ENCODE results near the gene NDUFS7. TPM values are rescaled to one million over a fixed set of nuclear protein-coding genes. Genes with fewer than 3 reads are reported as not detected.
A peak's percentile ranks its signal among the peaks of the same experiment; 100 is the strongest.

The NDUFS7 gene
- total RNA-seq, 2 donors from 2014 or later: 96.5 to 107 TPM

DNA sequence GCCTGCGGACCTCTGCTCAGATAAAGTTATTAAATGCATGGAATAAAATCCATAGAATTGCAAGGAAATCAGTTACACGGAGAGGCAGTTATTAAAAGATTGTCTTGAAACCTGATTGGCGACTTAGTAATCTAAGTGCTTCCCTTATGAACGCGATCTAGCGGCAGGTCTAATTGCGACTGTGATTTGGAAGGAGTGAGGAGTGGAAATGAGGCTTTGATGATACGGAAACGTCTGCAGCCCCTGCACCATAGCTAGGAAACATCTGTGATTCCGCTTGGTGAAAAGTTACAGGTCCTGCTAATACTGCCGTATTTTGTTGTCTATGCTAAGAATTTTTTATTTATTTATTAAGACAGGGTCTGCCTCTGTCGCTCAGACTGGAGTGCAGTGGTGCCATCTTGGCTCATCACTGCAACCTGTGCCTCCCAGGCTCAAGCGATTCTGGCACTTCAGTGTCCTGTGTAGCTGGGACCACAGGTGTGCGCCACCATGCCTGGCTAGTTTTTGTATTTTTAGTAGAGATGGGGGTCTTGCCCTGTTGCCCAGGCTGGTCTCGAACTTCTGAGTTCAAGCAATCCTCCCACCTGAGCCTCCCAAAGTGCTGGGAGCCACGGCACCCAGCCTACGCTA, 887 bp downstream of the NDUFS7 start:
- Mint-ChIP-seq H3K4me3 (peak overlapping the region; percentile 88 to 95), H3K36me3 (ENCODE audit: insufficient read depth in 2 of 2) (peaks cover 0 to 8% of the 10 kb centered on the region in 2 donors)

DNA sequence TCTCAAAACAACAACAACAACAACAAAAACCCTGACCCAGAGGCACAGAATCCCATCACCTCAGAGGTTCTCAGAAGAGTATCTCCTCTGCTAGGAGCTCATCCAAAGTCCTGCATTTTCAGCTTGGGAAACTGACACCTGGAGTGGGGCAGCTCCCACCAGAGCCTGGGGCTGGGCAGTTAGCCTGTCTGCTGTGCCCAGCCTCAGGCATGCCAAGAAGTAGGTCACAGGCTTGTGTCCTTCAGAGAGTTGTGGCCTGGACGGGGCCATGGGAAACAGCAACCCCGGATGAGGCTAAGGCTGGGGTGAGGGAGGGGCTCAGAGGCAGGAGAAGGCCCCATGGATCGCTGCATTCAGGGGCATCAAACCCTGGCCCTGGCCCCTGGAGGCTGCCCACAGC, 2.1 kb downstream of the NDUFS7 start:
- Mint-ChIP-seq H3K27ac (no peak overlapping the region), H3K36me3 (ENCODE audit: insufficient read depth in 2 of 2) (peaks cover 0 to 8% of the 10 kb centered on the region in 2 donors), H3K4me3 (no peak overlapping the region), H3K27me3 (ENCODE audit: low read depth) (no peaks in the 10 kb centered on the region), H3K4me1 (ENCODE audit: low read depth) (peaks cover 26% of the 10 kb centered on the region), H3K9me3 (peaks cover 0 to 2% of the 10 kb centered on the region in 2 donors)
- ATAC-seq (replicated peaks in 1 of 2) (no peak), DNase-seq (no peak)

More for the DNA sequence above, 887 bp downstream of the NDUFS7 start:
- Mint-ChIP-seq H3K4me1 (ENCODE audit: low read depth) (peaks cover 26% of the 10 kb centered on the region), H3K27ac (peak overlapping the region; percentile 35), H3K27me3 (ENCODE audit: low read depth) (no peaks in the 10 kb centered on the region), H3K9me3 (peaks cover 0 to 2% of the 10 kb centered on the region in 2 donors)
- ATAC-seq (replicated peaks in 1 of 2): no peak
- no peak for DNase-seq

DNA sequence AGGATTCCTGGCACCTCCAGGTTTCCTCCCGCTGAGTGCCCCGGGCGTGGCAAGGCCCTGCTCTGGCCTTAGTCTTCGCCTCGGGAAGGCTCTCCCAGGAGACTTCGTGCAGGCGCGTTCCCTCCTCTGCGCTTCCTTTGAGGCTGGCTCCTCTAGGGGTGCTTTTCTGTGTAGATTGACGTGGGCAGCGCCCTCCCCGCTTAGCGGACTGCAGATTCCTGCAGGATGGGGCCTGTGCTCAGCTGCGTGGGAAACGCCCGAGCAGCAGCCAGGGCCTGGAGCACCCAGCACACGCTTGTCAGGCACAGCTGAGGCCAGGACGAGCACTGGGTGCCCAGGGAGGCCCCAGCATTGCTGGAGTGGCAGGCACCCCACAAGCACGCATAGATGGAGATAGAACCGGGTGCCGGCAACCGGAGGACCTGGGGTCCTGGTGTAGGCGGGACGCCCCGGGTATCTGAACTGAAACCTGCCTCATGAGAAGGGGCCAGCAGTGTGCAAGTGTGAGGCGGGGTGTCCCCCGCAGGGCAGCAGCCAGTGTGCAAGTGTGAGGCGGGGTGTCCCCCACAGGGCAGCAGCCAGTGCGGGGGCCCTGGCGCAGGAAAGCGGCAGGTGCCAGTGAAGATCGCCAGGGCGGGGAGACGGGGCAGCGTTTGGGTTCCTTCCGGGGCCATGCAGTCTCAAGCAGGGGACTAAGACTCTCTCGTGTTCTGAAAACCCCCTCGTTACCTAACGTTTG, 3.4 kb downstream of the NDUFS7 start:
- Mint-ChIP-seq H3K4me1 (ENCODE audit: low read depth) (peaks cover 26% of the 10 kb centered on the region), H3K27ac (no peak overlapping the region), H3K9me3 (peaks cover 0 to 2% of the 10 kb centered on the region in 2 donors), H3K36me3 (ENCODE audit: insufficient read depth in 2 of 2) (peaks cover 4 to 9% of the 10 kb centered on the region in 2 donors), H3K27me3 (ENCODE audit: low read depth) (no peaks in the 10 kb centered on the region), H3K4me3 (peak overlapping the region in 1 of 2 donors; percentile 24)
- DNase-seq (no peak), ATAC-seq (replicated peaks in 1 of 2) (no peak)

DNA sequence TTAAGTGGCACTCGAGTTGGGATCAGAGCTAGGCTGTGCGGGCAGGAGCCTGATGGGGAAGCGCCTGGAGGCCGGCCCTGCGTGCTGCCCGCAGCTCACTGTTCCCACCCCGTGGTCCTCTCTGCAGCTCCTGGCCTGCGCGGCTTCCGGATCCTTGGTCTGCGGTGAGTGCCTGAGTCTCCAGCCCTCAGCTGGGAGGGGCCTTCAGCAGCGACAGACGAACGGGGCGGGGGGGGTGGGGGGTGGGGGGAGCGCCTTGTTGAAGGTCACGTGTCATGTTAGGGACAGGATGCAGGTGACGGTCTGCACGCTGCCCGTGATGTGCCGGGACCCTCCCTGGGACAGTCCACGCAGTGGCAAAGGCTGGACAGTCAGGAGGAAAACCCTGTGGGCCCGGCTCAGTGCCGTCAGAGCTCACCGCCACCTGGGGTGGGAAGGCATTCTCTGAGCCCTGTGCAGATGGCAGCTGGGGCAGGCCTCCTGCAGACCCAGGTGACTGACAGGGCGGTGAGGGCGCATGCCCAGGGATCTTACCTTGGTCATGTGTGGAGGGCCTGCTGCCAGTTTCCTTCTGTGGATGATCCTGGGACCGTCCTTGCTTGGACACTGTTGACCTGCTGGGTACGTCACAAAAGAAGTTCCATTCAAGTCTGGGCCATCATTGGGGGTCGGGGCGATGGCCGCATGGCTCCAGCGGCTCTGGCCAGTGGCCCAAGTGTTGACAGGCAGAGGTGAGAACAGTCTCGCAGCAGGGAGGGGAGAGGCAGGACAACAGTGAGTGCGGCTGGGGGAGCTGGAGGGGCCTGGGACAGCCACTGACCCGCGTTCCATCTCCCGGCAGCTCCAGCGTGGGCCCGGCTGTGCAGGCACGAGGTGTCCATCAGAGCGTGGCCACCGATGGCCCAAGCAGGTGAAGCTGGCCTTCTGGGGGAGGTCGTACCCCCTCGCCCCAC, 4.3 kb downstream of the NDUFS7 start:
- Mint-ChIP-seq H3K4me1 (ENCODE audit: low read depth) (peaks cover 23% of the 10 kb centered on the region), H3K36me3 (ENCODE audit: insufficient read depth in 2 of 2) (peaks cover 4 to 9% of the 10 kb centered on the region in 2 donors), H3K27me3 (ENCODE audit: low read depth) (no peaks in the 10 kb centered on the region), H3K9me3 (peaks cover 0 to 2% of the 10 kb centered on the region in 2 donors), H3K4me3 (peak overlapping the region in 1 of 2 donors; percentile 20), H3K27ac (no peak overlapping the region)
- DNase-seq: no peak
- no peak for ATAC-seq (replicated peaks in 1 of 2)

DNA sequence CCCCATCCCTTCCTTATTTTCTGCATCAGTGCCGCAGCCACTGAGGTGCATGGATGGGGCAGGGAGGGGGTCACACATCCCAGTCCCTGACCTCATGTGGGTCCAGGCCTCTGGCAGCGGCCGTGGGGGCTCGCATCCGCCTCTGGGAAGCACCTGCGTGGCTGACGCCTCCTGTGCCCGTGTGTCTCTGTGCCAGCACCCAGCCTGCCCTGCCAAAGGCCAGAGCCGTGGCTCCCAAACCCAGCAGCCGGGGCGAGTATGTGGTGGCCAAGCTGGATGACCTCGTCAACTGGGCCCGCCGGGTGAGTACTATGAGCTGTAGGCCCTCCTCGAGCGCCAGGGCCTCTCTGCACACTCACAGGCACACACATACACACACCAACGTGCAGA, 4.9 kb downstream of the NDUFS7 start:
- H3K27me3 Mint-ChIP-seq (ENCODE audit: low read depth): no peaks in the 10 kb centered on the region
- no peak for ATAC-seq (replicated peaks in 1 of 2)
- H3K27ac Mint-ChIP-seq: no peak overlapping the region

DNA sequence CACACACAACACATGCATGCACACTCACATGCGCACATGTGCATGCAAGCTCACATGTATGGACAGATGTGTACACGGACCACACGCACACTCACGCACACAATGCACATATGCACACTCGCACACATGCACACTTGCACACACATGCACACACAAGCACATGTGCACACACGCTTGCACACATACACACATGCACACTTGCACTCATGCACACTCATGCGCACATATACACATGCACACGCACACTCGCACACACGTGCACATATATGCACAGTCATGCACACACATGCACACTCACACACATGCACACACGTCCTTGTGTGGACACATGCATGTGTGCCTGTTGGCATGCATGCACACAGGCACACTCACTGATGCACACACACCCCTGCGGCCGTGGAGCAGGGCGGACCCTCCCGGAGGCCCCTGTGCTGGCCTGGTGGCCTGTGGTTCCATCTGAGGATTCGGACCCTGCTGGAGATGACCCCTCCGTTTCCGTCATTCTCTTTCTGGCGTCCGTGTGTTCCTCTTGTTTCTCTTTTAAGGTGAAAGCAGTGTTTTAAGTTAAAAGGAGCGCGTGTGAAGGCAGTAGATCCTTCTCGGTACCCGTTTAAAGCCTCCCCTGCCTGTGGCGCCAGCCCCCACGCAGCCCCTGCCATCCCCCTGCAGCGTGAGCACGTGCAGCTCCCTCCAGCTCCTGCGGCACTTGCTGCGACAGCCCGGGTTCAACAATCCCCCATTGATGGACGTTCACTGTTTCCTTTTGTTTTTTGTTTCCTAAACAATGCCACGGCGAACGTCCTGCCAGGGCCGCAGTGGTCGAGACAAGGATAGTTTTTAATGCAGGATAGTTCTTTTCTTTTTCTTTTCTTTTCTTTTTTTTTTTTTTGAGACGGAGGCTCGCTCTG, 5.6 kb downstream of the NDUFS7 start:
- H3K36me3 Mint-ChIP-seq (ENCODE audit: insufficient read depth in 2 of 2): peaks cover 4 to 6% of the 10 kb centered on the region in 2 donors
- H3K4me3 Mint-ChIP-seq: no peak overlapping the region
- no peak for DNase-seq
- ATAC-seq (replicated peaks in 1 of 2): no peak
- no peaks in the 10 kb centered on the region for H3K9me3 Mint-ChIP-seq
- H3K4me1 Mint-ChIP-seq (ENCODE audit: low read depth): peaks cover 16% of the 10 kb centered on the region
- no peaks in the 10 kb centered on the region for H3K27me3 Mint-ChIP-seq (ENCODE audit: low read depth)
- H3K27ac Mint-ChIP-seq: no peak overlapping the region

More for the DNA sequence above, 4.9 kb downstream of the NDUFS7 start:
- no peaks in the 10 kb centered on the region for H3K9me3 Mint-ChIP-seq
- no peak overlapping the region for H3K4me3 Mint-ChIP-seq
- H3K36me3 Mint-ChIP-seq (ENCODE audit: insufficient read depth in 2 of 2): peaks cover 4 to 6% of the 10 kb centered on the region in 2 donors
- peaks cover 17% of the 10 kb centered on the region for H3K4me1 Mint-ChIP-seq (ENCODE audit: low read depth)
- no peak for DNase-seq

DNA sequence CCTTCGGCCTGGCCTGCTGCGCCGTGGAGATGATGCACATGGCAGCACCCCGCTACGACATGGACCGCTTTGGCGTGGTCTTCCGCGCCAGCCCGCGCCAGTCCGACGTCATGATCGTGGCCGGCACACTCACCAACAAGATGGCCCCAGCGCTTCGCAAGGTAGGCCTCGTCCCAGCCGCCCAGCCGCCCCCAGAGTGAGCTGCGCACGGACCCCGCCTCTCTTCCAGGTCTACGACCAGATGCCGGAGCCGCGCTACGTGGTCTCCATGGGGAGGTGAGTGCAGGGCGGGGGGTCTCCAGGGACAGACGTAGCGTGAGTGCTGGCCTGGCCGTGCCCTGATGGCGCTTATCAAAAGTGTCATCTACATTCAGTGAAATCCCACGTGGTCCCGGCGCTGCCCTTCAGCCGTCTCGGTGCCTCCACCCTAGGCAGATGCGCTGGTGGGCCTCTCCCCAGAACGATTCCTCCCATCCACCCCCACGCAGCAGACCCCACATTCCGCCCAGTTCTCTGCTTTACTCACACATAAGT, 7.2 kb downstream of the NDUFS7 start:
- H3K36me3 Mint-ChIP-seq (ENCODE audit: insufficient read depth in 2 of 2): peaks cover 4 to 6% of the 10 kb centered on the region in 2 donors
- DNase-seq: no peak
- ATAC-seq (replicated peaks in 1 of 2): no peak
- peaks cover 9% of the 10 kb centered on the region for H3K4me1 Mint-ChIP-seq (ENCODE audit: low read depth)
- H3K9me3 Mint-ChIP-seq: no peaks in the 10 kb centered on the region
- no peak overlapping the region for H3K27ac Mint-ChIP-seq
- no peak overlapping the region for H3K4me3 Mint-ChIP-seq
- no peaks in the 10 kb centered on the region for H3K27me3 Mint-ChIP-seq (ENCODE audit: low read depth)

DNA sequence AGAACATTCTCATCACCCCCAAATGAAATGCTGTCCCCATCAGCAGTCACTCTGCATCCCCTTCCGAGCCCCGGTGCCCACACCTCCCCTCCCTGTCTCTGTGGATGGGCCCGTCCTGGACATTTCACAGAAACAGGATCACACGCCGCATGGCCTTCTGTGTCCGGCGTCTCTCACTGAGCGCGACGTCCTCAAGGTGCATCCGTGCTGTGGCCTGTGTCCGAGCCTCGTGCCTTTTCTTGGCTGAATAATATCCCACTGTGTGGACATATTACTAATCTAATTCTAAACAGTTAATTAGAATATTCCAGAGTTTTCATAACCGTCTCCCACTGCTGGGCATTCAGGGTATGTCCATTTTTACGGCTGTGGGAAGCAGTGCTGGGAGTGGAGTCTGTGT, 8.7 kb downstream of the NDUFS7 start:
- no peaks in the 10 kb centered on the region for H3K9me3 Mint-ChIP-seq
- no peak overlapping the region for H3K4me3 Mint-ChIP-seq
- no peaks in the 10 kb centered on the region for H3K4me1 Mint-ChIP-seq (ENCODE audit: low read depth)
- no peak overlapping the region for H3K27ac Mint-ChIP-seq
- no peak for DNase-seq
- peaks cover 4 to 6% of the 10 kb centered on the region in 2 donors for H3K36me3 Mint-ChIP-seq (ENCODE audit: insufficient read depth in 2 of 2)
- ATAC-seq (replicated peaks in 1 of 2): no peak
- no peaks in the 10 kb centered on the region for H3K27me3 Mint-ChIP-seq (ENCODE audit: low read depth)

DNA sequence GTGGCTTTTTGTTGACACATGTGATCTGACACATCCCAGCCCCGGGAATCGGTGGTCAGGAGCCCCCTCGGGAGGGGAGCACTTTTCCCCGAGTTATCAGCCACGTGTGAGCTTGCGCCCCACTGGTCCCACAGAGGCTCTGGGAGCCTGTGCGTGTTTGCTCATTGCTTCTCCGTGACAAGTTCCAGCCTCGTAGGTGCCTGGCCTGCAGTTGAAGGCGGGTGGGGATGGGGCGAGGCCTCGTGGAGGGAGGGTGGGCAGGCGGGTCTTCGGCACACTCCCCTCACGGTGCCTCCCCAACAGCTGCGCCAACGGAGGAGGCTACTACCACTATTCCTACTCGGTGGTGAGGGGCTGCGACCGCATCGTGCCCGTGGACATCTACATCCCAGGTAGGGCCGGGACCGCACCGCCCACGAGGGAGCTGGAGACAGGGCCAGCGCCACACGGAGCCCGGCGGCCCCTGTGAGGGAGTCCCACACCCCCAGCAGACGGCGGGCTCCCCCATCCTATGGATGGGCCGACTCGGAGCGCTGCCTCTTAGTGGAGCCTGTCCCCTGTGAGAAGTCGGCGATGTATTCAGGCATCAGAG, 9.3 kb downstream of the NDUFS7 start:
- H3K9me3 Mint-ChIP-seq: no peaks in the 10 kb centered on the region
- no peak for ATAC-seq (replicated peaks in 1 of 2)
- H3K27ac Mint-ChIP-seq: no peak overlapping the region

DNA sequence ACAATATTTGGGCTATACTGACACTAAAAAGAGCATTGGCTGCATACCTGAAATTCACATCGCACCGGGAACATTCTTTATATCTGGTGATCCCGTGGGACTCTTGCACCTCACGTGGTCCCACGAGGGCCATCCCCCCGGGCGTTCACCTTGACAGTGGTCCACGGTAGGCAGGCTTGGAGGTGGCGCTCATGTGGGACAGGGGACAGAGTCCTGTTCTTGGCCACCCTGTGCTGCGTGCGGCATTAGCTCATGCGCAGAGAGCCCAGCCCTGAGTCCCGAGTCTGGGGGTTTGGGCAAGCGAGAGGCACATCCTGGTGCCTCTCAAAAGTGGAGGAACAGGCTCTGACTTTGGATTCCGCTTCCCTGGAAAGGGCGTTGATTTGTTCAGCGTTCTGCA, 10.1 kb downstream of the NDUFS7 start:
- DNase-seq (no peak), ATAC-seq (replicated peaks in 1 of 2) (no peak)
- Mint-ChIP-seq H3K27ac (no peak overlapping the region), H3K27me3 (ENCODE audit: low read depth) (no peaks in the 10 kb centered on the region), H3K4me3 (no peak overlapping the region), H3K9me3 (no peaks in the 10 kb centered on the region), H3K36me3 (ENCODE audit: insufficient read depth in 2 of 2) (peaks cover 6 to 7% of the 10 kb centered on the region in 2 donors), H3K4me1 (ENCODE audit: low read depth) (peaks cover 5% of the 10 kb centered on the region)

More for the DNA sequence above, 9.3 kb downstream of the NDUFS7 start:
- peaks cover 4 to 6% of the 10 kb centered on the region in 2 donors for H3K36me3 Mint-ChIP-seq (ENCODE audit: insufficient read depth in 2 of 2)
- no peaks in the 10 kb centered on the region for H3K4me1 Mint-ChIP-seq (ENCODE audit: low read depth)
- H3K4me3 Mint-ChIP-seq: no peak overlapping the region
- DNase-seq: no peak
- no peaks in the 10 kb centered on the region for H3K27me3 Mint-ChIP-seq (ENCODE audit: low read depth)

DNA sequence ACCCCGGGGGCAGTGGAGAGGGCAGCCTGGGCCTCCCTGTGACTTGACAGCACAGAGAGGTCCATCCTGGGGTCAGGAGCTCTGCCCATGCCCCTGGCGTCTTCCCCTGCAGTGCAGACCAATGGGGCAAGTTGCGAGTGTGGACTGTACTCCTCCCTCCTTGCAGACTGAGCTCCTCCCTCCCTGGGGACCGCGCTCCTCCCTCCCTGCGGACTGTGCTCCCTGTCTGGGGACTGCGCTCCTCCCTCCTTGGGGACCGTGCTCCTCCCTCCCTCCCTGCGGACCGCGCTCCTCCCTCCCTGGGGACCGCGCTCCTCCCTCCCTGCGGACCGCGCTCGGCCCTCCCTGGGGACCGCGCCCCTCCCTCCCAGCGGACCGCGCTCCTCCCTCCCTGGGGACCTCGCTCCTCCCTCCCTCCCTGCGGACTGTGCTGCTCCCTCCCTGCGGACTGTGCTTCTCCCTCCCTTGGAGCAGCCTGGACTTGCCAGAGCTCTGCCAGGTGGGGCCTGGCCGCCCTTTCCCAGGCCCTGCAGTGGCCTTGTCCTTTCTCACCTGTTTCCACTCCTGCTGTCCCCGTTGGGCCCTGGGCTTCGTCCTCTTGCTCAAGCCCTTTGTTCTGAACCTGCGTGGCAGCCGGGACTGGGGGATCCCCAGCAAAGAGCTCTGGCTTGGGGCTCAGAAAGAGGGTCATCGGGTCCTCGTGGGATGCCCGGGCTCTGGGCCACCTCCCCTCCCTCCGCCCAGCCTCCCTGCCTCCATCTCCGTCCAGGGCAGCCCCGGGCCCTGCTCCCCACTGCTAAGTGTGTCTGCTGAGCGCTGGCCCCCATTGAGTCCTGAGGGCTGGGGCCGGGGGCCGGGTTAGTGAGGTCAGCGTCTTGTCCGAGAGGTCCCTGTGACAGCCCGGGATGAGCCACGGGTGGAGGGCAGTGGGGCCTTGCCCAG, 10.8 kb downstream of the NDUFS7 start:
- Mint-ChIP-seq H3K9me3 (no peaks in the 10 kb centered on the region), H3K36me3 (ENCODE audit: insufficient read depth in 2 of 2) (peaks cover 1 to 7% of the 10 kb centered on the region in 2 donors), H3K4me1 (ENCODE audit: low read depth) (peaks cover 6% of the 10 kb centered on the region), H3K27ac (no peak overlapping the region), H3K27me3 (ENCODE audit: low read depth) (no peaks in the 10 kb centered on the region), H3K4me3 (no peak overlapping the region)
- ATAC-seq (replicated peaks in 1 of 2) (no peak), DNase-seq (no peak)

All from activated T-cell treated with anti-CD3 and anti-CD28 coated beads, Interleukin-2, amount 50 U/mL, for 72 hours (primary cell).